Stimulated activated CD8-positive, alpha-beta memory T cell treated with anti-CD3 and anti-CD28 coated beads, Interleukin-12 subunit alpha, Interleukin-12 subunit beta, amount 100 ng/mL, for 4 hours (primary cell): Measurements from ENCODE around the gene ACRBP.
A peak's percentile ranks its signal among the peaks of the same experiment; 100 is the strongest.

Experiments used
- DNase-seq: peaks from one replicate; pipeline ENCODE4 v3.0.0-alpha.2; 2020; ENCODE audit warnings: low read depth

ACRBP gene

GRCh38 chr12:6646276-6647082, 753 bp downstream of the ACRBP start:
- no peak for DNase-seq

DNA sequence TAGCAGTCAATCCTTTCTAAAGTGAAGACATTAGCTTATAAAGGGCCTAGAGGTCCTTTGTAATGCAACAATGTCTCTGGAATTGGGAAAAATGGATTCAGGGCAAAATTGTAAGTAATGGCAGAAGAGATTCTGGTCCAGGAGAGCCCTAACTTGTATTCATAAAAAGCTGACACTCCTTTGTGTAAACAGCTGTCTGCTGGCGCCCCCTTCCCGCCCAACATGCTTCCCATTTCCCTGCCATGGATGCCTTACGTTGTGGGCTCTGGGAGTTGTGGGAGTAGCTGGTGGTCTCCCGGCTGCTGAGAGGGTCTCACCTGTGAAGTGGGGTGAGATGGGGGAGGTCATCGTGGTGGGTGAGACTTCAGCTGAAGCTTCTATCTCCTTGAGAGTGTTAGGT, 2.3 kb downstream of the ACRBP start:
- no peak for DNase-seq

- no peak for DNase-seq
Measured at GRCh38 chr12:6644257-6644596, 3.0 kb downstream of the ACRBP start.

DNA sequence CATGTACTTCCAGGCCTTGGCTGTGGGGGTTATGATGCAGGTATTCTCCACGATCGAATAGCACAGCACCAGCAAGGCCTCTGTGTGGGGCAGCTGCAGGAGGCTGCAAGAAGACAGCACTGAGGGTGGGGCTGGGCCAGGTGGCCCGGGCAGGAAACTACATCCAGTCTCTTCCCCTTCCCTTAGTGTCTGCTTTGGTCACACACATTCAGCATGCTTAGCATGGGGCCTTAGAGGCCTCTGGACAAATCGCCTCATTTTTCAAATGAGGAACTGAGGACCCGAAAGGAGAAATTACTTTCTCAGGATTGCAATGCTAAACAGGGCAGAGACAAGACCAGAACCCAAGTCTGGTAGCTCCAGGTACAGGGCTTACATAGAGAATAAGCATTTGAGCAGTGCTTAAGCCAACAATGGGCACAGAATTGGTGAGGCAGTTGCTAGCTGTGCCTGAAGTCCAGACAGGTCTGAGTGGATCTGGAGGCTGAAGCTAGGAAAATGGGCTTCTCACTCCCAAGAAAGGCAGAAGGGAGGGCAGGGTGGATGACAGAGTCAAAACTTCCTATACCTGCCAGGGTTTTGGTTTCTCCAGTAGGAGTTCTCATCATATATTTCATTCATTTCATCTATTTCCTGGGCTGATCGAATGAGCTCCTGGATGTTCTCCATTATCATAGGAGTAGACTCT, 3.5 kb downstream of the ACRBP start:
- DNase-seq = no peak

- DNase-seq = no peak
Measured at GRCh38 chr12:6641131-6641530, 6.1 kb downstream of the ACRBP start.

DNA sequence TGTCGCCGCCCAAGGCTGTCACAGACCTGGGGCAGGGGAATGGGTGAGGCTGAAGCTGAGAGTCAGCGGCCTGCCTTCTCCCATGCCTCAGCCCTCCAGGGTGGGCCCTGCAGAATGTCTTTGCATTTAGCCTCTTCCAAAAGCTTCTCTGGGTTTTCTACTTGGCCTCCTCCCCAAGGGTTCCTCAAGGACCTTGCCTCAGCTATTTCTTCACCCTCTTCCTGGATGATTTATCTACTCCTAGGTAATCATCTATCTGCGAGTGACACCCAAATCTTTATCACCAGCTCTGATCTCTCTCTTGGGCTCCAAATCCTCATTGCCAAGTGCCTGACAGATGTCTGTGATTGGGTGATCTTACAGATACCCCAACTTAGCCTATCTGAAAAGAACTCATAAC, 6.7 kb downstream of the ACRBP start:
- no peak for DNase-seq

DNA sequence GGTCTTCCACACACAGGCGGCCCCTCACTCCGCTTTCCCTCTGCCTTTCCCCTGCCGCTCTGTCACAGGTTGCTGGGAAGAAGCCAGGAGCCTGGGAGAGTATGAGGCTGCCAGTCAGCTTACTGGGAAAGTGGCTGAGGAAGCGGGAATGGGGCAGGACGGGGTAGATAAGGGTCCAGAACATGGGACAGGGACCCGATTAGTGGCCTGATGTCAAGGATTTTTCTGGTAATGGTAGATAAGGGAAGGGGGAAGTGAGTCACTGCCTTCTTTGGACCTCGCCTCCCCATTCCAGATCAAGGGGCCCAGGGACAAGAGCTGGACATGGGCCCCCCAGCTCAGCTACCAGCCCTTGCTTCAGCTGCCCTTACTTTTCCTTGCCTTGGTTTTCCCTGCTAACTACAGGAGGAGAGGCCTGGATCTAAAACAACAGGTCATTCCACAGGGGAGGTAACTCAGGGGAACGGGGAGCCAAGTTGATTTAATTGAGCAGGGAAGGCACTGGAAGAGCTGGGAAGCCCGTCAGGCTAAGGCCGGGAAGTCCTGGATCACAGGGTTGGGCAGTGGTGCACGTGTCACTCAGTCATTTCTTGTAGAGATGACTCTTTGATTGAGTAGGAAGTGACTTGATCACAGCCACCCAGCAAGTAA, 8.0 kb downstream of the ACRBP start:
- no peak for DNase-seq

- DNase-seq = no peak
Measured at GRCh38 chr12:6638305-6638704, 8.9 kb downstream of the ACRBP start.

DNA sequence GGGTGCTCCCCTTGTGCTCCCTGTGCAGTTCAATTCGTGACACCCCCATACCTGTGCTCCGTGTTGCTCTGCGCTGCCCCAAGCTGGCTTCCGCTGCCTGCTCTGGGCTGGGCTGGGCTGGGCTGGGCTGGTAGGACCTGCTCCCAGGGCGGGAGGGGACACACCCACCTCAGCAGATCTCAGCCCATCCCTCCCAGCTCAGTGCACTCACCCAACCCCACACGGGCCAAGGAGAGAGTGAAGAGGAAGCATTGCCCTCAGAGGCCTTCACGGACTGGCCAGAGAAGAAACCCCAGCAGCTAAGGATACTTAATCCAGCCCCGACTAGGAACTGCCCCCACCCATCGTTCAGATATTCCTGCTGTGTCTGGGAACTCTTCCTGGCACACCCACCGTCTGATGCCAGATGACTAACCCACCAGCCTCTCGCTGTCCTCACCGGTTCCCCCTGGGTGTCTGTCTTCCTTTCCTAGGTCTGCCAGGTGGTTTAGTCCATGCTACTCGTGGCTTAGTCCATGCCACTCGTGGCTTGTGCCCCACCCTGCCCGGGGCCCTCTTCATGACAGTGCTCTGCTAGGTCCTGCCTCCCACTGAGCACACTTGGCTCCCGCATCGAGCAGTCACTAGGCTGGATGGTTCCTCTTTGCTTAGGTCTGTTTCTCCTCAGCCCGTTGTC, 11.2 kb downstream of the ACRBP start, which contains the start of gene LPAR5:
LPAR5 (minus strand) TSS at position 104 of the 676 bp plus-strand sequence. CDS start 14,711 bp downstream, outside the sequence.
- DNase-seq = no peak

DNA sequence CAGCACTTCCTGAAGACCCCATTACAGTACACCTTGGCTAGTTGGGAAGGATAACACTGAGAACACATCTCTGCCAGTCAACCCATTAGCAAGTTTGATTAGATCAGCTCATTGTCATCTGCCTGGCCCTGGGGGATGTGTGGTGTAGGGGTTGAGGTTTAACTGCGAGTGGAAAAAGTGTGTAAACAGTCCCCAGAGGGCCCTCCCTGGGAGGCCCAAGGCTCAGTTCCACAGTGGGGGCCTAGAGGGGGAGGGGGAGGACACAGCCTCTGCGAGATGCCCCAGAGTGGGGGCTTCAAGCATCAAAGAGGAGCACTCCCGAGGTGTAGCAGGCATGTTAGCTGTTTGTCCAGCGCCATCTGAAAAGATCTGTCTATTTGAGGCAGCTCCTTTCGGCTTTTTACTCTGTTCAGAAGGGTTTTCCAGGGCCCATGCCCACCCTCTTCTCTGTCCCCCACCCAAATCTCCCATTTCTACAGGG, 11.8 kb downstream of the ACRBP start:
- DNase-seq = peak; percentile 51

DNA sequence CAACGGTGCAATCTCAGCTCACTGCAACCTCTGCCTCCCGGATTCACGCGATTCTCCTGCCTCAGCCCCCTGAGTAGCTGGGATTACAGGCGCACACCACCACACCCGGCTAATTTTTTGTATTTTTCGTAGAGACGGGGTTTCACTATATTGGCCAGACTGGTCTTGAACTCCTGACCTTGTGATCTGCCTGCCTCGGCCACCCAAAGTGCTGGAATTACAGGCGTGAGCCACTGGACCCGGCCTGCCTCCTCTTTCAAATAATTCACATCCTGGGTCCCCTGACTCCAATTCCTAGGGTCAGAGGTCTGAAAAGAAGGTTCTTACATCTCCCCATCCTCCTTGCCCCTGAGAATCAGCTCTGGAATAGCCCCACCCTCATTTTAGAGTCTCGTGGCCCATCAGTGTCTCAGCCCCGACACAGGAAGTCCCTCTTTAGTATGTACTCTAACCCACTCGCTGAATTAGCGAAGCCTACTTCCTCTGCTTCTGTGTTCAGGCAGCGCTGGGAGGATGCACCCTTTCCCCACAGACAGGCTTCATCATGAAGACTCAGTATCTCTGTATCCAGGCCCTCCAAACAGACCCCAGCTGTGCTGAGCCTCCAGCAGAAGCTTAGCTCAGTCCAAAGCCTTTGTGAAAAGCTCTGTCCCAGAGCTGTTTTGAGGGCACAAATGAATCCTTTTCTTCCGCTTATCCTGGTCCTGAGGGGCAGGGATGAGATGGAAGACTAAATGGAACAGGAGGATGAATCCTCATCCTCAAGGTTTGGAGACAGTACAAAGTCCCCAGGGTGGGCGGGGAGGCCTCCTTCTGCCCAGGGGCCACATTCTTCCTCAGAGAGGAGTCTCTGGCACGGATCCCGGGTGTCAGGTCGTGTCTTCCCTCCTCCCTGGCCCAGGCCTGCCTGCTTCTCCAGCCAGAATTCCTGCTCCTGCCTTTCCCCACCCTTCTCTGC, 14.9 kb downstream of the ACRBP start:
- DNase-seq = no peak

GRCh38 chr12:6631549-6631961, 15.7 kb downstream of the ACRBP start:
- no peak for DNase-seq

DNA sequence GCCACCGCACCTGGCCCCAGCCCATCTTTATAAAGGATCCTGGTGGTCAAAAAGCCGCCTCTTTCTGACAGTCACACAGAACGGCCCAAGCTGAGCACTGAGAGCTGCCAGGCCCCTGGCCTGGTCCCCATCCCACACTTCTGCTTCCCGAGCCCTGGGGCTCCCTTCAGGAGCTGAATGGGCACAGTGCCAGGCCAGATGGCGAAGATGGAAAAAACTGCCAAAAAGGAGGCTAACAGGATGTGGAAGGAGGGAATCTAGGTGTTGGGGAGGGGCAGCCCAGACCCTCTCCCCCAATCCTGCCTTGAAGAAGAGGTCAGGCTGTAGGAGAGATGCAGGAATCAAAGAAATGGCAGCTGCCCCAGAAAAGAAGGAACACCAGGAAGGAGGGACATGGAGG, 16.5 kb downstream of the ACRBP start:
- no peak for DNase-seq

DNA sequence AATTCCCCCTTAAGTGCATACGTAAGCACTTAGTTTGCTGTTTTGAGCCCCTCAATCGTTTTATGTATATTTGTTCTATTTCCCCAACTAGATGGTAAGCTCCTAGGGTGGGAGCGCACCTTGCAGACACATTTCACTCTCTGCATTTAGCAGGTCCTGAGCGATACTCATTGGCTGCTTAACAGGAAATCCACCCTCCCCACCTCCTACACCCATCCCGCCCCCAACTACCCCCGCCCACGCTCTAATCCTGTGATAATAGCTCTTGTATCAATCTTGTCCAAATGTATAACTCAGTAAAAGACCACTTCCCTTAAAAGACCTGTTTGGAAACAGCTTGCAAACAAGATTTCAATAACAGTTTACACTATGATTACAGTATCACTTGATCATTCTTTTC, 19.6 kb downstream of the ACRBP start:
- DNase-seq = no peak

GRCh38 chr12:6626654-6627283, 20.5 kb downstream of the ACRBP start:
- DNase-seq = no peak

DNA sequence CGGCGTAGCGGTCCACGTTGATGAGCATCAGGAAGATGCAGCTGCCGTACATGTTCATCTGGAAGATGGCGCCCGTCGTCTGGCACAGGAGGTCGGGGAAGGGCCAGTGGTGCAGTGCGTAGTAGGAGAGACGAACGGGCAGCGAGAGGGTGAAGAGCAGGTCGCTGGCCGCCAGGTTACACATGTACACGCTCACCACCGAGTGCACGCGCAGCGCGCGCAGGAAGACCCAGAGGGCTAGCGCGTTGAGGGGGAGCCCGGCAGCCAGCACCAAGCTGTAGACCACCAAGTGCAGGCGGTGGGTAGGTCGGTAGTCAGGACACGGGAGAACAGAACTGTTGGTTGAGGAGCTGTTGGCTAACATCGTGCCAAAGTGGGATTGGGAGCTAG, 26.4 kb downstream of the ACRBP start:
- no peak for DNase-seq

- DNase-seq = no peak
Measured at GRCh38 chr12:6620137-6620884, 26.9 kb downstream of the ACRBP start.

DNA sequence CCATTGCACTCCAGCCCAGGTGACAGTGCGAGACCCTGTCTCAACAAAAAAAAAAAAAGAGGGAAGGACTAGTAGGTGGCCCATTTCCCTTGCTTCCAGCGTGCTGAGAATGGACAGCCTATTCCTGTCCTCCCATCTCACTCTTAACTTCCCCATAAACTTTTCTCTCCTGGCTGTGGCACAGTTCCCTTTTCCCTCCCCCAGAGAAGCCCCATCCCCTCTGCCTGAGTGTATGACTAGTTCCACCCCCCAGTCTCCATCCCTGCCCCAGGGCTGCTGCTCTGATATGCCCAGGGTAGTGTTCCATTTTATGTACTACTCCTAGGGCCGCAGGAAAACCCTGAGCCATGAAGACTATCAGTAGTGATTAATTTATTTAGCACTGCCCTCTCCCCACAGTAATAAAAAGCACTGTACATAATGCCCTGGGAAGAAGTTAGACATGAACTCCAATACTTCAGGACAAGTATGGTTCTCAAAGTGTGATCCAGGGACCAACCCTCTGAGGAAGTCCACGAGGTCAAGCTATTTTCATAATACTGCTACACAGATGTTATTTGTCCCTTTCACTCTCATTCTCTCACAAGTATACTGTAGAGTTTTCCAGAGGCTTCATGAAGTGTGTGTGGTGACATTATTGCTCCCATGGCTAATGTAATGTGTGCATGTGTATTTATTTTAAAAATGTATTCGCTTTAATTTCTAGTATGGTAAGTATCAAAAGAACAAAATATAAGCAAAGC, 28.6 kb downstream of the ACRBP start:
- DNase-seq = no peak

DNA sequence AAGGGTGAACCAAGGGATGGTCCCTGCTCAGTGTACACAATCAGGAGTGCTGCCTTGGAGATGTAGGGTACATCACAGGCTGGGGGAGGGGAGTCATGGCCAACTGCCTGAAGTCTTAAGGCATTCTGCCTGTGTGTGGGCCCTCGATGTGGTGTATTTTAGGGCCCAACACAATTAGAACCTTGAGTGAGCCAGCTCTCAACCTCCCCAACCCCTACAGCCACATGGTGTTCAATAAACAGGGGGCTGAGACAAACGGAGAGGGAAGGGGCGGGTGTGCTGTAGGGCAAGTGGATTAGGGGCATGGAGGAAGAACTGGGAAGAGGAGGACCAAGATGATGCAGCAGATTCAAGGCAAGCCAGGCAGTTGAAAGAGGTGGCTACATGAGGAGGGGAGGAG, 31.4 kb downstream of the ACRBP start:
- no peak for DNase-seq
